ENCODE data around the gene SCN2A.

The SCN2A gene

DNA sequence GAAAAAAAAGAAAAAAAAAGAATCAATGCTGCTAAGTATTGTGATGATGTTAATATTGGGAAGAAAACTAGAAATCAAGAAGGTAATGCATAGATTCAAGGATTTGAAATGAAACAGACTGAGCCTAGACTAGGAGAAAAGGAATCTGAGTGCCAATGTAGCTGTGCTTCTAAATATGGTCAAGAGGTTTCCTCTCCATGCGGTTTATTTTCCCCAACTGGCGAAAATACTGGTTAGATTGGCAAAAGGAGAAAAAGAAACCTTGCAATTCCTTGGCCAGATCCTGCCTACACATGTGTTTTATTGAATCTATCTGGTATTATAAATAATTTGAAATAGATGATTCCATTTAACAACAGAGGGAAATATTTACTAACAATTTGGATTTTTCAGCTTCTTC lies 41.0 kb upstream of the SCN2A start:
- no peak for DNase-seq (ENCODE audit: low spot score)
- in situ Hi-C loops (cut with MboI; ENCODE audit: low sequenced_read_pairs, unreplicated experiment): no loop called here
- TF ChIP-seq, protein P1, sequence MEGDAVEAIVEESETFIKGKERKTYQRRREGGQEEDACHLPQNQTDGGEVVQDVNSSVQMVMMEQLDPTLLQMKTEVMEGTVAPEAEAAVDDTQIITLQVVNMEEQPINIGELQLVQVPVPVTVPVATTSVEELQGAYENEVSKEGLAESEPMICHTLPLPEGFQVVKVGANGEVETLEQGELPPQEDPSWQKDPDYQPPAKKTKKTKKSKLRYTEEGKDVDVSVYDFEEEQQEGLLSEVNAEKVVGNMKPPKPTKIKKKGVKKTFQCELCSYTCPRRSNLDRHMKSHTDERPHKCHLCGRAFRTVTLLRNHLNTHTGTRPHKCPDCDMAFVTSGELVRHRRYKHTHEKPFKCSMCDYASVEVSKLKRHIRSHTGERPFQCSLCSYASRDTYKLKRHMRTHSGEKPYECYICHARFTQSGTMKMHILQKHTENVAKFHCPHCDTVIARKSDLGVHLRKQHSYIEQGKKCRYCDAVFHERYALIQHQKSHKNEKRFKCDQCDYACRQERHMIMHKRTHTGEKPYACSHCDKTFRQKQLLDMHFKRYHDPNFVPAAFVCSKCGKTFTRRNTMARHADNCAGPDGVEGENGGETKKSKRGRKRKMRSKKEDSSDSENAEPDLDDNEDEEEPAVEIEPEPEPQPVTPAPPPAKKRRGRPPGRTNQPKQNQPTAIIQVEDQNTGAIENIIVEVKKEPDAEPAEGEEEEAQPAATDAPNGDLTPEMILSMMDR (IDR thresholded peaks at IDR 0.05; ENCODE audit: borderline replicate concordance, control extremely low read depth, extremely low read depth, insufficient read depth, missing control alignments): no peak

GRCh38 chr2:165202239-165202638 lies 37.0 kb upstream of the SCN2A start:
- DNase-seq (ENCODE audit: low spot score): no peak
- in situ Hi-C loops (cut with MboI; ENCODE audit: low sequenced_read_pairs, unreplicated experiment): loop anchor here (10.0 to 25.0 kb wide), 2 partner anchors 197 to 465 kb away; no protein-coding TSS in a partner anchor
- TF ChIP-seq, protein P1 (IDR thresholded peaks at IDR 0.05; ENCODE audit: borderline replicate concordance, control extremely low read depth, extremely low read depth, insufficient read depth, missing control alignments): no peak

GRCh38 chr2:165203689-165204559 lies 35.3 kb upstream of the SCN2A start, which contains the start of gene SCN3A:
TSS of gene SCN3A (minus strand) at chr2:165204050. CDS start at chr2:165176394, 27,656 bp downstream.
- no peak for DNase-seq (ENCODE audit: low spot score)
- TF ChIP-seq, protein P1 (IDR thresholded peaks at IDR 0.05; ENCODE audit: borderline replicate concordance, control extremely low read depth, extremely low read depth, insufficient read depth, missing control alignments): peak; percentile 69
- in situ Hi-C loops (cut with MboI; ENCODE audit: low sequenced_read_pairs, unreplicated experiment): loop anchor here (10.0 to 25.0 kb wide), 2 partner anchors 199 to 467 kb away; no protein-coding TSS in a partner anchor

GRCh38 chr2:165205865-165206264 lies 33.3 kb upstream of the SCN2A start:
- TF ChIP-seq, protein P1 (IDR thresholded peaks at IDR 0.05; ENCODE audit: borderline replicate concordance, control extremely low read depth, extremely low read depth, insufficient read depth, missing control alignments): no peak
- DNase-seq (ENCODE audit: low spot score): no peak
- in situ Hi-C loops (cut with MboI; ENCODE audit: low sequenced_read_pairs, unreplicated experiment): loop anchor here (10.0 to 25.0 kb wide), 2 partner anchors 201 to 469 kb away; no protein-coding TSS in a partner anchor

DNA sequence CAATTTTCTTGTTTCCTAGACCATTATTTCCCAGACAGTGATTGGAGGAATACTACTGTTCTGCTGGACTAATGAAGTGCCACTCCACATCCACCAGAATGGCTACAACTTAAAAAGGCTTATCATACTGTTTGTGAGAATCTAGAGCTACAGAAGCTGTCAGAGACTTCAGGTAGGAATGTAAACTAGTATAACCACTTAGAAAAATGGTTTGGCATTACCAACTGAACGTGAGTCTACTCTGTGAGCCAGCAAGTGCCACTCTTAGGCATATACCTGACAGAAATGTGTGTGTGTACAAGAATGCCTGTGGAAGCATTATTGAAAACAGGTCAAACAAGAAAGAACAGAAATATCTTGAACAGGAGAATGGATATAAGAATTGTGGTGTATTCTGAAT lies 31.1 kb upstream of the SCN2A start:
- TF ChIP-seq, protein P1 (IDR thresholded peaks at IDR 0.05; ENCODE audit: borderline replicate concordance, control extremely low read depth, extremely low read depth, insufficient read depth, missing control alignments): no peak
- no peak for DNase-seq (ENCODE audit: low spot score)
- in situ Hi-C loops (cut with MboI; ENCODE audit: low sequenced_read_pairs, unreplicated experiment): loop anchor here (10.0 to 25.0 kb wide), 2 partner anchors 203 to 471 kb away; no protein-coding TSS in a partner anchor

GRCh38 chr2:165214093-165214492 lies 25.1 kb upstream of the SCN2A start:
- in situ Hi-C loops (cut with MboI; ENCODE audit: low sequenced_read_pairs, unreplicated experiment): loop anchor here (25.0 kb wide), 1 partner anchor 477 kb away; no protein-coding TSS in a partner anchor
- TF ChIP-seq, protein P1 (IDR thresholded peaks at IDR 0.05; ENCODE audit: borderline replicate concordance, control extremely low read depth, extremely low read depth, insufficient read depth, missing control alignments): no peak

More at GRCh38 chr2:165214093-165214492, 25.1 kb upstream of the SCN2A start:
- DNase-seq (ENCODE audit: low spot score): no peak
